Peyer's patch (tissue), 4 donors: ENCODE measurements around the gene RBM12.

Experiments used
- CTCF ChIP-seq, 6 experiments: fragments of 450-650 bp in 4 of 6; fragments of 200-600 bp in 2 of 6; sonication (generic) in 1 of 6; IDR thresholded peaks; one replicate each; pipeline ENCODE4 v1.5.1; 2017 to 2019; ENCODE audit warnings: antibody characterized with exemption in 6 of 6, mild to moderate bottlenecking in 3 of 6, moderate library complexity in 1 of 6
- POLR2A ChIP-seq, 2 donors: fragments of 450-650 bp; IDR thresholded peaks; one replicate each; pipeline ENCODE4 v1.5.1; 2017; ENCODE audit warnings: antibody characterized with exemption in 2 of 2, mild to moderate bottlenecking in 2 of 2, moderate library complexity in 2 of 2

GRCh38 chr20:35643045-35643444, 21.7 kb downstream of the RBM12 start:
- TF ChIP-seq POLR2A (IDR thresholded peaks at IDR 0.05), result no peak
- no peak for TF ChIP-seq CTCF (IDR thresholded peaks at IDR 0.05)
